RPMI8226 (cell line): Measurements from ENCODE around the gene USP21.

ENCODE experiments used
- DNase-seq: peaks from one replicate; pipeline ENCODE4 v3.0.0-alpha.2; 2015

Gene USP21

DNA sequence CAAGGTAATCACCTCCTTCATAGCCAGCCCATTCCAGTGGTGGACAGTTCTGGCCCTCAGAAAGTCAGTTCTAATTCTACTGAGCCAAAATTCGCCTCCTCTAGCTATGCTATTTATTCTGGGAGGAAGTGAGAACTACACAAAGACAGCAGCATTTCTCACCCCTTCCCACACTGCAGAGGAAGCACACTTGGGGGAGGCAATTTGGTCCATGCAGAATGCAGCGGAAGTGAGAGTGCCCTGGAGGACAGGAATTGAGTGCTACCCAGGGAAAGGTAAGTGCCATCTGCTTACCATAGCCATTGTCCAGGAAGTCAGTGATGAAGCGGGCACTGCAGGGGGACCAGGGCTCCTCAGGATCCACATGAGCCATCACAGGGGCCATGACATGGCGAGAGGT, 35.9 kb downstream of the USP21 start:
- no peak for DNase-seq

DNA sequence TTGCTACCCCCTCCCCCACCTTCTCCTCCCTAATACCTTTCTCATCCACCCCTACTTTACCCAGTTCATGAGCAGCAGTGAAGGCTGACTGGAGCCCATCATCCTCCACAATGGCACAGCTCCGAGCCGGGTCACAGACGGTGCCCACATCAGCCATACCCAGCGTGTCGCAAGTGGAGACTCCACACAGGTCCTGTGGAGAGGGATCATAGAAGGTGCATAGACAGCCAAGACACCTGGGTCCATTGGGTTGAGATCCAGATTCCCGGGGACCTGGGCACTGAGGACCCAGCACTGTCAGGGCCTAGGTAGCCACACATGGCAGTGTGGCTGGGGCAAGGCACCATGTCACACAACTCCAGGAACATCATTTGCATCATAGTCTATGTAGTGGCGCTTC, 36.8 kb downstream of the USP21 start:
- no peak for DNase-seq

GRCh38 chr1:161196521-161197451, 37.5 kb downstream of the USP21 start:
- DNase-seq: no peak

- no peak for DNase-seq
Observed at GRCh38 chr1:161197560-161198193, 38.4 kb downstream of the USP21 start.

DNA sequence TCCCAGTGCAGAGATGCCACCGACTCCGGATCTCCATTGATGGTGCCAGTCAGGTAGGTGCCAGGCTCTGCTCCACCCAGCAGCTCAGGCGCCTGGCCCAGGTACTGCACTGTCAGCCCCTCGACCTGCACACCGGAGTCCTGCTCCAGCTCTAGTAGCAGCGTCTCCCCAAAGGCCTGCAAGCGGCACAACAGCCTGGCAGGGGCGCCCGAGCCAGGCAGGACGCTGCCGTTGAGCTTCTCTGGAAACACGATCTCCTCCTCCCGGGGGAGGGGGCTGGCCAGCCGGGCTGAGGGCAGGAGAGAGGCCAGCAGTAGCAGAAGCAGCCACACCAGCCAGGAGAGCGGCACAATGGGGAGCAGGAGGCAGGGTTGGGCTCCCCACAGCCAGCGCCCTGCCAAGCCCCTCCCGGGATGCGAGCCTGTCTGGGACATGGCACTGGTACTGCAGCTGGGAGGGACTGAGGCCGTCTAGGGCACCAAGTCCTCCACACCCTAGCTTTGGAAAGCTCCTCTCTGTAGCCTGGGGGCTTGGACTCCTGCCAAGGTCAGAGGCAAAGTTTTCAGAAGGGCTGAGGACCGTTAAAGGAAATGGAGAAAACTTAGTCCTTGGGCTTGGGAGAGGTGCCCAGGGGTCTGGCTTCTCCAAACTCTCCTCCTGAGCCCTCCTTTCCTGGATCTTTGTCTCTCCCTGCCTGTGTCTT, 39.0 kb downstream of the USP21 start:
- peak; percentile 78 for DNase-seq

GRCh38 chr1:161198897-161199431, 39.7 kb downstream of the USP21 start, which contains the start of gene ADAMTS4:
TSS of gene ADAMTS4 (minus strand) at chr1:161199054. CDS start at chr1:161198627, 427 bp downstream.
- no peak for DNase-seq

DNA sequence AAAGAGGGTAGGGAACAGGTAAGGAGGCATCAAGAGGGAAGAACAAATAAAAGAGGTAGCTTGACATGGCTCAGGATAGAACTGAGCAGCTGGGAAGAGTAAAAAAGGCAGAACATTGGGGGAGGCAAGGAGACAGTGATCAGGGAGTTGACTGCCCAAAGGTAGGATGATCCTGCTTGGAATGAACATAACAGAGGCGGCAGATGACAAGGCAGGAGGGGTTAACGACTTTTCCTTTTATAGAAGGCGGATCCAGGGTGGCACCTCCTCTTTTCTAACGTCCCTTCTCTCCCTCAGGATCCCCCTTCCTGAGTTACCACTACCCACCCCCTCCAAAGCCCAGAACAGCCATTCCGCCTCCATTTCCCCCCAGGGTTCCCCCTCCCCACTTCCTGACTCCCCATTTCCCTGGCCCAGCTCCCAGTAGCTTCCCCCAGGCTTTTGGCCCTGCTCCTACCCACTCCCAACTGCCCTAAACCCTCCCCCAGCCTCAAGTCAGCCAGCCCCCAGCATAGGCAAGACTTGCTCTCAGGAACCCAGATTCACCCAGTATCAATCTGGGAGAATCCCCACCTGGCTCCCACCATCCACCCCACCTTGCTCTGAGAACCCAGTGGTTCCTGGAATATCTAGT, 40.3 kb downstream of the USP21 start:
- DNase-seq: no peak

GRCh38 chr1:161200421-161200991, 41.2 kb downstream of the USP21 start:
- DNase-seq: no peak

- no peak for DNase-seq
Observed at GRCh38 chr1:161200992-161201835, 41.9 kb downstream of the USP21 start.

GRCh38 chr1:161201836-161202712, 42.8 kb downstream of the USP21 start, which contains the start of gene NDUFS2:
TSS of gene NDUFS2 (plus strand) at chr1:161202367. CDS start at chr1:161202386, 19 bp downstream.
- DNase-seq: peak; percentile 99

GRCh38 chr1:161206411-161207140, 47.3 kb downstream of the USP21 start:
- no peak for DNase-seq

GRCh38 chr1:161207173-161207572, 47.9 kb downstream of the USP21 start:
- DNase-seq: no peak

DNA sequence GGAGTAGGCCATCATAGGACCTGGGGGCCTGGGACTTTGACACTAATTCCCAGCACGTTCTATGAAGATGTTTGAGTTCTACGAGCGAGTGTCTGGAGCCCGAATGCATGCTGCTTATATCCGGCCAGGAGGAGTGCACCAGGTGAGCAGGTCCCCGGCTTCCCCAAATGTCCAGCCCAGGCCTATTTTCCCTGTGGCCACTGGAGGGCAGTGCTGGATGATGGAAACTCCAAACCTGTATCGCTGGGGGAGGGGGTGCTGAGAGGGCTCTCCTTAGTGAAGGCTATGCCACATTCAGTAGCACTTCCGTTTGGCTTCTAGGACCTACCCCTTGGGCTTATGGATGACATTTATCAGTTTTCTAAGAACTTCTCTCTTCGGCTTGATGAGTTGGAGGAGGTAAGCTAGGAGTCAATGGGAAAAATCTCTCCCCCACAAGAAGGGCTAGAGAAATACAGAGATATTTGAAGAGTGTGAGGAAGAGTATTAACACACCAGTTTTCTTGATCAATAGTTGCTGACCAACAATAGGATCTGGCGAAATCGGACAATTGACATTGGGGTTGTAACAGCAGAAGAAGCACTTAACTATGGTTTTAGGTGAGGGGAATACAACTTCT, 50.6 kb downstream of the USP21 start:
- DNase-seq: peak; percentile 90

DNA sequence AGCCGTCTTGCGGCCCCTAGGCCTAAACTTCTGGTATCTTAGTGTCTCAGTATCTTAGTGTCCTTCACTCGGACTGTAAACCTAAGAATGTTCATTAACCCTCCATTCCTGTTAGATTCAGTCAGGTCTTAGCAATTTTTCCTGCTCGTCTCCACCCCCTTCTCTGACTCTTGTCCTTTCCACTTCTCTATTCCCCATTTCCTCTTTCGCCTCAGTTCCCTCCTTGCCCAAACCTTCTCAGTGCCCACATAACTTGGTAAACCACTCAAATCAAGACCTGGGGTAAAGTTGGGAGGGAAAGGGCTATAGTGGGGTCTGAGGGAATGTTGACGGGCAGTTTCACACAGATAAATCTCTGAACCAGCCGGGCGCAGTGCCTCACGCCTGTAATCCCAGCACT, 55.1 kb downstream of the USP21 start:
- DNase-seq: no peak

GRCh38 chr1:161215076-161215475, 55.8 kb downstream of the USP21 start, which contains the start of gene FCER1G:
TSS of gene FCER1G (plus strand) at chr1:161215295. CDS start at chr1:161215322, 27 bp downstream.
- DNase-seq: no peak
